Peyer's patch (tissue), 4 donors: ENCODE data around the gene FBXO9. TPM values are rescaled to one million over a fixed set of nuclear protein-coding genes. Genes with fewer than 3 reads are reported as not detected.

Source experiments
- DNase-seq, 3 donors: peaks; one replicate each; pipeline ENCODE4 v3.0.0-alpha.2; 2017 to 2019
- H3K27ac ChIP-seq, 4 donors: fragments of 200-600 bp; sonication (generic); one replicate each; pipeline ENCODE4 v1.5.1; 2016 to 2019
- H3K27me3 ChIP-seq, 2 donors: fragments of 200-600 bp; sonication (generic); one replicate each; pipeline ENCODE4 v1.5.1; 2019
- H3K36me3 ChIP-seq, 3 donors: fragments of 200-600 bp; sonication (generic); one replicate each; pipeline ENCODE4 v1.5.1; 2016 to 2019
- H3K4me1 ChIP-seq, 4 donors: fragments of 200-600 bp; sonication (generic); one replicate each; pipeline ENCODE4 v1.5.1; 2016 to 2019
- H3K4me3 ChIP-seq, 4 donors: fragments of 200-600 bp; sonication (generic); 1 replicate in 3 of 4; 2 replicates in 1 of 4; pipeline ENCODE4 v1.5.1; 2016 to 2019; ENCODE audit warnings: mild to moderate bottlenecking in 1 of 4
- H3K9me3 ChIP-seq, 4 donors: fragments of 200-600 bp; sonication (generic); one replicate each; pipeline ENCODE4 v1.5.1; 2016 to 2019; ENCODE audit warnings: mild to moderate bottlenecking in 1 of 4
- POLR2A ChIP-seq, 2 donors: fragments of 450-650 bp; IDR thresholded peaks; one replicate each; pipeline ENCODE4 v1.5.1; 2017; ENCODE audit warnings: antibody characterized with exemption in 2 of 2, mild to moderate bottlenecking in 2 of 2, moderate library complexity in 2 of 2
- total RNA-seq, 4 donors: library from RNA; depleted of rRNA; stranded (reverse); fragments of >200 nt; gene quantifications; one replicate each; pipeline ENCODE4 v1.1.0, GENCODE V29; 2016
- TF ChIP-seq, protein P1 (sequence below), 6 experiments: fragments of 450-650 bp in 4 of 6; fragments of 200-600 bp in 2 of 6; sonication (generic) in 1 of 6; IDR thresholded peaks; one replicate each; pipeline ENCODE4 v1.5.1; 2017 to 2019; ENCODE audit warnings: antibody characterized with exemption in 6 of 6, mild to moderate bottlenecking in 3 of 6, moderate library complexity in 1 of 6

The FBXO9 gene
- total RNA-seq, 4 donors from 2014 or later: 62.5 to 109 (median 76.6) TPM

DNA sequence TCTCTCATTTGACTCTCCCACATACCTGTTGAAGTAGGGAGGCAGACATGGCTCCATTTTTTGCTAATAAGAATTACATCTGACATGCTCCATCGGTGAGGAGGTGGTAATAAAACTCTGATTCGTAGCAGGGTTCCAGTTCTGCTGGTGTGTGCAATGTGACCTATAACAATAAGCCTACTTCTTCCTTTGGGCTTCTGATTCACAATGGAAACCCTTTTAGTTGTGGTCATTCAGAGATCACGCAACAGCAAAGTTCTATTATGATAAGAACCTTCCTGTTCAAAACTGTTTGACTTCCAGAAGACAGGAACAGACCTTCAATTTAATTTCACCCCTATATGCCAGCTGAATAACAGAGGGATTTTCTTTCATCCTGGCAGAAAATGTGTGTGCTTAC lies 38.7 kb upstream of the FBXO9 start:
- Histone ChIP-seq H3K27ac (no peak overlapping the region), H3K9me3 (no peaks in the 10 kb centered on the region), H3K36me3 (peaks cover 0 to 48% (median 0%) of the 10 kb centered on the region in 3 donors), H3K4me1 (no peaks in the 10 kb centered on the region), H3K4me3 (no peak overlapping the region), H3K27me3 (no peaks in the 10 kb centered on the region)
- TF ChIP-seq, protein P1, sequence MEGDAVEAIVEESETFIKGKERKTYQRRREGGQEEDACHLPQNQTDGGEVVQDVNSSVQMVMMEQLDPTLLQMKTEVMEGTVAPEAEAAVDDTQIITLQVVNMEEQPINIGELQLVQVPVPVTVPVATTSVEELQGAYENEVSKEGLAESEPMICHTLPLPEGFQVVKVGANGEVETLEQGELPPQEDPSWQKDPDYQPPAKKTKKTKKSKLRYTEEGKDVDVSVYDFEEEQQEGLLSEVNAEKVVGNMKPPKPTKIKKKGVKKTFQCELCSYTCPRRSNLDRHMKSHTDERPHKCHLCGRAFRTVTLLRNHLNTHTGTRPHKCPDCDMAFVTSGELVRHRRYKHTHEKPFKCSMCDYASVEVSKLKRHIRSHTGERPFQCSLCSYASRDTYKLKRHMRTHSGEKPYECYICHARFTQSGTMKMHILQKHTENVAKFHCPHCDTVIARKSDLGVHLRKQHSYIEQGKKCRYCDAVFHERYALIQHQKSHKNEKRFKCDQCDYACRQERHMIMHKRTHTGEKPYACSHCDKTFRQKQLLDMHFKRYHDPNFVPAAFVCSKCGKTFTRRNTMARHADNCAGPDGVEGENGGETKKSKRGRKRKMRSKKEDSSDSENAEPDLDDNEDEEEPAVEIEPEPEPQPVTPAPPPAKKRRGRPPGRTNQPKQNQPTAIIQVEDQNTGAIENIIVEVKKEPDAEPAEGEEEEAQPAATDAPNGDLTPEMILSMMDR (IDR thresholded peaks at IDR 0.05): no peak
- no peak for TF ChIP-seq POLR2A (IDR thresholded peaks at IDR 0.05)
- no peak for DNase-seq

DNA sequence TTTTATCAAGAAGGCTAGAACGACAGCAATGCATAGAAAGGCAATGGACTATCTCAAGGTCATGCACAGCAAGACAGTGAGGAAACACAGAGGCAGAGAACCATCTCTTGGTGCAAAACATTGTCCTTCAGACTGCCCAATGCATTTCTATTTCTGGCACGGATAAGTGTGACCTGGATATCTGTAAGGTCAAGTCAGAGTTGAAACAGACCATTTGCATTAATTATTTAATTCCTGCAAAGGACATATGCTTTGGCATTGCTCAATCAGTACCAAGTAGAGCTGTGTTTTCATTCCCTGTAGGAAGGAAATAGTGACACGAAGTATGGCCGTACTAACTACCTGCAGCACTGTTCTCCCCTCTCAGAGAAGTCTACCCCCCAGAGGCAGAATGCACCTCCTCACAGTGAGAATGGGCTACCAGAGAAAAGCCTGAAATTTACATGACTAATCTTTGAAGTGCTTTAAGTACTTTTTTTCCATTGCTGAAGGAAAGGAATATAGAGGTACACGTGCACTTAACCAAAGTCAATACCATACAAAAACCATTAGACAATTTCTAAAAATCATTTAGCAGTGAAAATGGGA lies 38.0 kb upstream of the FBXO9 start:
- TF ChIP-seq, protein P1 (IDR thresholded peaks at IDR 0.05): no peak
- no peak for TF ChIP-seq POLR2A (IDR thresholded peaks at IDR 0.05)
- peaks cover 0 to 54% (median 0%) of the 10 kb centered on the region in 3 donors for H3K36me3 ChIP-seq
- H3K4me1 ChIP-seq: no peaks in the 10 kb centered on the region
- no peak for DNase-seq
- H3K27me3 ChIP-seq: no peaks in the 10 kb centered on the region
- H3K9me3 ChIP-seq: no peaks in the 10 kb centered on the region
- H3K4me3 ChIP-seq: no peak overlapping the region
- no peak overlapping the region for H3K27ac ChIP-seq

DNA sequence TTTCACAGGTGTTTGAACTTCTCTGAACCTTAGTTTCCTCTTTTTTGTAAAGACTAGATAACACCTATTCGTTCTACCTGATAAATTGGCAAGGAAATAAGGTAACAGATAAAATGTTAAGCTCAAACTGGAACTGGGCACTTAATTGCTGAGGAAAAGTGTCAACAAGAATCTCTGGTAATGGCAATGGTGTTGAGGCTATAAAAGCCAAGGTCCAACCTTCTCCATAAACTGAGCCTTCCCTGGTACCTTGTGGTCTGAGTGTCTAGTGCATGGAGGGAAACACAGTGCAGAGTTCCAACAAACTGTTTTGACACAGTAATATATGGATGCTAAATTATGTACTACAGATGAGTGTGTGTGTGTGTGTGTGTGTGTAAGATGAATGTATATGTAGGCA lies 36.7 kb upstream of the FBXO9 start:
- Histone ChIP-seq H3K9me3 (no peaks in the 10 kb centered on the region), H3K4me3 (no peak overlapping the region), H3K36me3 (peaks cover 0 to 60% (median 0%) of the 10 kb centered on the region in 3 donors), H3K27me3 (no peaks in the 10 kb centered on the region), H3K4me1 (no peaks in the 10 kb centered on the region), H3K27ac (no peak overlapping the region)
- TF ChIP-seq POLR2A (IDR thresholded peaks at IDR 0.05): no peak
- TF ChIP-seq, protein P1 (IDR thresholded peaks at IDR 0.05): no peak
- DNase-seq: no peak

DNA sequence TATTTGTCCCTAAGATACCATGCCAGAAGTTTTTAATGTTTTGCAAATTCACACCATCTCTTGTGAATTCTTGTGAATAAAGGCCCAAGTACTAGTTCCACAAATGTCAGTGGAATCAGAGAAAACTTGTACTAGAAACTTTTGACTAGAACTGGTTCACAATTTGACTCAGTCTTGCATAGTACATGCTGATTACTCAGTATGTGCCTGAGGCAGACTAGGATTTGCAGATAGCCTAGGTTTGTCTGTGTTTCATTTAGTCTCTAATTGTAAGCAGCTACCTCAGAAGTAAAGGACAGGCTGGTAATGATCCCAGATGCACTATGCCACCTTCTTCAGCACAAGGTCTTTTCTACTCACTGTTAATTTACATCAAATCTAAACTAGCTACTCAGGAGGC lies 35.9 kb upstream of the FBXO9 start:
- no peak for DNase-seq
- Histone ChIP-seq H3K27ac (no peak overlapping the region), H3K4me3 (no peak overlapping the region), H3K36me3 (peaks cover 0 to 66% (median 0%) of the 10 kb centered on the region in 3 donors), H3K9me3 (no peaks in the 10 kb centered on the region), H3K4me1 (no peaks in the 10 kb centered on the region), H3K27me3 (no peaks in the 10 kb centered on the region)
- TF ChIP-seq POLR2A (IDR thresholded peaks at IDR 0.05): no peak
- TF ChIP-seq, protein P1 (IDR thresholded peaks at IDR 0.05): no peak

DNA sequence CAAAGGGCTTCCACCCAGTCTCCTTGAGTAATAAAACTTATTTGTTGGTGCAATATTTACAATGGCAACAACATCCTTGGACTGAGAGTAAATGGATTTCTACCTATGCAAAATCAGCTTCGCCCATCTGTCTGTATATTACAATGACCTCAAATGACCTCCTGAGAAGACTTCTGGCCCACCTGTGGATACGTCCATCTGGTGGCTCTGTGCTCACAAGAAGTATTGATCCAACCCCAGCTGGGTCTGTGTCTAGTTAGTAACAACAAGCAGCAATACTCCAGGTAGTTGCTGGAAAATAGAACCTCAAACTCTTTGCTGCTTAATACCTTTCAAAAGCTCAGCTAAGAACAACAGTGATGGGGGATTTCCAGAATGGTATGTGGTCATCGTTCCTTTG lies 35.4 kb upstream of the FBXO9 start:
- Histone ChIP-seq H3K4me1 (no peaks in the 10 kb centered on the region), H3K27me3 (no peaks in the 10 kb centered on the region), H3K27ac (no peak overlapping the region), H3K9me3 (no peaks in the 10 kb centered on the region), H3K36me3 (peaks cover 0 to 71% (median 0%) of the 10 kb centered on the region in 3 donors), H3K4me3 (no peak overlapping the region)
- TF ChIP-seq, protein P1 (IDR thresholded peaks at IDR 0.05): no peak
- TF ChIP-seq POLR2A (IDR thresholded peaks at IDR 0.05): no peak
- DNase-seq: no peak

DNA sequence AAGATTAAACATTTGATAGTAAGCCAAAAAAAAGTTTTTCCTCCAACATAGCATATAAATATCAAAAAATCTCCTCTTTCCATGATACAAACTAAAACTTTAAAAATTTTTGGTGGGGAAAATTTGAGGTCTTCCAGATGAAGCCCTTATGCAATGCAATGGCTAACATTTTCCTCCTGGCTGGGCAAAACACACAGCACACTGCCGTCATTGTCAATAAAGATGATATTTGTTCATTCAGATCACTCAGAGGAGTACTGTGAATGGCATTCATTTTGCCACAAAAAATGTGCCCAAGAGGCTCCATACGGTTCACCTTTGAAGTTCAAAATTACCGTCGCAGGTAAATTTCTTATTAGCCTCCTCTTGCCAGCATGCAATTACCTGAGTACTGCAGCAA lies 33.9 kb upstream of the FBXO9 start:
- peaks cover 0 to 64% (median 0%) of the 10 kb centered on the region in 3 donors for H3K36me3 ChIP-seq
- no peaks in the 10 kb centered on the region for H3K27me3 ChIP-seq
- no peak for DNase-seq
- no peak overlapping the region for H3K27ac ChIP-seq
- no peaks in the 10 kb centered on the region for H3K4me1 ChIP-seq
- TF ChIP-seq POLR2A (IDR thresholded peaks at IDR 0.05): no peak
- H3K9me3 ChIP-seq: no peaks in the 10 kb centered on the region
- no peak overlapping the region for H3K4me3 ChIP-seq
